NOMO-1 treated with dmso at 0.1 percent for 144 hours (cell line): ENCODE results near the gene PRMT1.
A peak's percentile ranks its signal among the peaks of the same experiment; 100 is the strongest.
"Not testable (repeated sequence)": the region's sequence is repeated elsewhere in the genome, so short reads cannot be mapped to it uniquely, and the experiment has no call there.

Source experiments
- DNase-seq: peaks from one replicate; lab custom pipeline; 2025; ENCODE audit not compliant: unreplicated experiment; lab: John Stamatoyannopoulos, UW

PRMT1 gene

GRCh38 chr19:49677231-49677900 lies at the start of gene PRMT1:
Gene PRMT1 (plus strand): TSS chr19:49677271. CDS start chr19:49677281, 10 bp downstream.
- no peak for DNase-seq

GRCh38 chr19:49629659-49630058 lies 47.4 kb upstream of the PRMT1 start:
- DNase-seq: no peak

DNA sequence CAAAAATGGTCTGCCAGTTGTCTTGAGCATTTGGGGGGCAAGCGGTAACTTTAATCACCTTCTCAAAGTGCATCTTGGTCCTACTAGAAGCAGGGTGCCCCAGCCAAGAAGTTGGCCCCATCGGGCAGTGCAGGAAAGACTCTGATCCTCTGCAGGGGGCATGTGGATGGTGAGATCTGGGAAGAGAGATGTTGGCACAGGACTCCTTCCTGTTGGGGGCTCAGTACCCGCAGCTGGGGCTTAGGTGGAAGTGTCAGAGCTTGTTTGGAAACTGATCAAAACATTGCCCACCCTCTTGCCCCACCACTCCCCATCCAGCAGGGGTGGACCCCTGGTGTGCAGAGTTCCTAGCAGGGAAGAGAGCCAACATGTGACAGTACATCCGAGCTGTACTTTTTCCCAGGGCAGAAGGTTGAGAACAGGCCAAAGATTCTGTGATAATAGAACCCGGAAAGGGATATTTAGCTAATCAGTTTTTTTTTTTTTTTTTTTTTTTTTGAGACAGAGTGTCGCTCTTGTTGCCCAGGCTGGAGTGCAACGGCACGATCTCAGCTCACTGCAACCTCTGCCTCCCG lies 46.0 kb upstream of the PRMT1 start:
- DNase-seq: no peak

DNA sequence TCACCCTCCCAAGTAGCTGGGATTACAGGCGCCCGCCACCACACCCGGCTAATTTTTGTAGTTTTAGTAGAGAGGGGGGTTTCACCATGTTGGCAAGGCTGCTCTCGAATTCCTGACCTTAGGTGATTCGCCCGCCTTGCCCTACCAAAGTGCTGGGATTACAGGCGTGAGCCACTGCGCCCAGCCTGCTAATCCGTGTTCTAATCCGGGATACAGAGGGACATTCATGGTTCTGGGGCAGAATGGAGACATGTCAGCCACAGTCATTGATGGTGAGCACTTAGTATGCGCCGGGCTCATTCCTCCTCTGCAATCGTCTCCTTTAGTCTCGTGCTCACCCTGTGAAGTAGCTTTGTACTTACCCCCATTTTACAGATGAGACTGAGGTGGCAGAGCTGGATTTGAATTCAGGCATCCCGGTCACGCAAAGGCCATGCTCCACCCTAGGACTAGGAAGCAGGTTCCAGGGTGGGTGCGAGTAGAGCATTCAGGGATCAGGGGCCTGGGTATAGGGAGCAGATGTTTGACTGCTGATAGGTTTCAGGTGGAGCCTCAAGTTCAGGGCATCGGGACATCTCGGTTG lies 45.4 kb upstream of the PRMT1 start:
- DNase-seq: no peak

- no peak for DNase-seq
These were observed 44.5 kb upstream of the PRMT1 start for GRCh38 chr19:49632576-49632975.

GRCh38 chr19:49633273-49633672 lies 43.8 kb upstream of the PRMT1 start:
- DNase-seq: not testable (repeated sequence)

GRCh38 chr19:49635530-49636232 lies 41.4 kb upstream of the PRMT1 start:
- DNase-seq: no peak

DNA sequence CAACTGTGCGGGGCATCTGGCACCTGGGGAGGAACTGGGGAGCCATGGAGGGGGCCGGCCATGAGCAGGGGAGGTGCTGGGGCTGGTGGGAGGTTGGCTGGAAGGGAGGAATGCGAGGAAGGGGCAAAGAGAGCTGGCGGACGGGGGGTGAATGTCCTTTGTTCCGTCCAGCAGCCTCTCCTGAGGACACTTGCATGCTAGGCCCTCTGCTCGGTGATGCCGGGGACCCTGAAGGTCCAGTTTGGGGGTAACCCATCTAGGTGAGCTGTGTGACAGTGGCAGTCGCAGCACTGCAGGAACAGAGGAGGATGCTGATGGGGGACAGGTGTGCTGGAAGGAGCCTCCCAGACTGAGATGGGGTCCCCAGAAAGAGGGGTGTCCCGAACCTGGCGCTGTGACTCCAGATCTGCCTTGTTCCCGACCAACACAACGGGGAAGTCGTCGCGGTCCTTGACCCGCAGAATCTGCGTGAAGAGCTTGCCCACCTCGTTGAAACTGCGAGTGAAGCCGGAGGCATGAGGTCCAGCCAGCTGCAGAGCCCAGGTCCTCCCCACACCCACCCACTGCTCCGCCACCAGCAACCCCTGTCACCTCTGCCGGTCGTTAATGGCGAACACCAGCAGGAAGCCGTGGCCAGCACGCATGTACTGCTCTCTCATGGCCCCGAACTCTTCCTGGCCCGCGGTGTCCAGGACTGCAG lies 40.7 kb upstream of the PRMT1 start:
- no peak for DNase-seq

GRCh38 chr19:49637821-49638738 lies 39.0 kb upstream of the PRMT1 start:
- no peak for DNase-seq

- no peak for DNase-seq
These were observed 37.5 kb upstream of the PRMT1 start for GRCh38 chr19:49639401-49640112.

- DNase-seq: peak; percentile 100
These were observed 36.8 kb upstream of the PRMT1 start, which contains the start of gene RRAS for GRCh38 chr19:49640113-49640898. Gene RRAS (minus strand): TSS chr19:49640143. CDS start chr19:49640098, 45 bp downstream.

- peak; percentile 99 for DNase-seq
These were observed 35.2 kb upstream of the PRMT1 start, which contains the start of gene SCAF1 for GRCh38 chr19:49641688-49642491. Gene SCAF1 (plus strand): TSS chr19:49642209. CDS start chr19:49645027, 2,818 bp downstream.

DNA sequence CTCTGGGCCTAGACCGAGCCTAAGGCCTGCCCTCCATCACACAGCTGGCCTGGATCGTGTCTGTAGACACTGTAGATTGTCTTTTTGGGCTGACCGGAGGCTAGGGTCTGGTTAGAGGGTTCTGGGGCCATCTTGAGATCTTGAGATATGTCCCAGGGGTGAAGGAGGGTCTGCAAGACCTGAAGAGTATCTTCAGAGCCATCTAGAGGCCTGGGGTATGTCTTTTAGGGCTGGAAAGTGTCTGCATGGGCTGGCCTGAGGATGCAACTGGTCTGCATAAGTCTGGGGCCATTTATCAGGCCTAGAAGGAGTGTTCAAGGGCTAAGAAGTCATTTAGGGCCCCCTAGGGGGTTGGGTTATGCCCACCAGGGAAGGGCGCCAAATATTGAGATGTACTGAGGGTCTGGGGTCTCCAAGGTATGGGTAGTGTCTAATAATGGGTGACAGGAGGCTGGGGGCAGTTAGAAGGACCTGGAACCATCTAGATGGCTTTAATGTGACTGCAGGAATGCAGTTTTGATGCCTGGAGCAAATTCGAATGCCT lies 34.5 kb upstream of the PRMT1 start:
- DNase-seq: no peak

- DNase-seq: no peak
These were observed 33.6 kb upstream of the PRMT1 start for GRCh38 chr19:49643466-49643865.

DNA sequence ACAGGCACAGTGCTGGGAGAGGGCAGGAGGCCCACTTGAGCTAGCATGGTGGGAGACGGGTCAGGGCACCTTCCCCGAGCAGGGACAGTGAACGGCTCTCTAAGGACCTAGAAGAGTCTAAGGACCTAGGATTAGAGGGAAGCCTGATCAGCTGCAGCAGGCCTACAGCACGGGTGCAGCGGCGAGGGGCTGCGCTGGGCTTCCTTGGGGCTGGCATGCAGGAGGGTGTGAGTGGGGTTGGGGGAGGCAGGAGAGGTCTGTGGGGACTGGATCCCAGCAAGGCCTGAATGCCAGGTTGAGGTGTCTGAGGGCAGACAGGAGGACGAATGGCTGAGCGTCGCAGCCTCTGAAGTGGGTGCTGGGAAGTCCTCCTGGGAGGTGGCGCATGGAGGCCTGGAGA lies 31.5 kb upstream of the PRMT1 start:
- DNase-seq: no peak

DNA sequence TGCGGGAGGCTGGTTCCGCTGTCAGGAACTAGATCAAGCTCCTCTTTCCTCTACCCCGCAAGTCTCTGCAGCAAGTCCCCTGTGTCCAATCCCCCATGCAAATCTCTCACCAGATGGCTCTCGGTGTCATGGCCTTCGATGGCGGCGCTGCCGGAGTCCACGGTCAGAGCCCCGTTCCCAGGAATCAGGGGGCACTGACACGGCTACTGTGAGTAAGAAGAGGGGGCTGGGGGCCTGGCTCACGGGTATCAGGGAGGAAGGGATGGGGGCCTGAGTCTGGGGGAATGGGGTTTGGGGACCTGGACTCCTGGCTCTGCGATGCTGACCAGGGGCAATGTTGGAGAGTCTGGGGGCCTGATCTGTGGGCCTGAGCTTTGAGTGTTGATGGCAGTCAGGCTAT lies 31.1 kb upstream of the PRMT1 start:
- no peak for DNase-seq

DNA sequence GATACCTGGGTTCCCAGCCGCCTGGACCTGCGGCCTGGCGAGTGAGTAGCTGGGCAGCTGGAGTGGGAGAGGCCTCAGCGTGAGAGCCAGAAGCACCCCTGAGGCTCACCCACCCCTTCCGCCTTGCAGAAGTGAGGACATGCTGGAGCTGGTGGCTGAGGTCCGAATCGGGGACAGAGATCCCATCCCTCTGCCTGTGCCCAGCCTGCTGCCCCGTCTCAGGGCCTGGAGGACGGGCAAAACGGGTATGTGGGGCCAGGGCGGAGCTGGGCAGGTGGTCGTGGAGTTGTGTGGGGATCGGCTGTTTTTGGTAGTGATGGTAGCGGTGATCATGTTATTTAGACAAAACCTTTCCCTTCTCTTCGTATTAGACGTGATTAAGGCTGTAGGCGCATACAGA lies 30.5 kb upstream of the PRMT1 start:
- no peak for DNase-seq
